ENCODE results near the gene CPE. TPM values are rescaled to one million over a fixed set of nuclear protein-coding genes. Genes with fewer than 3 reads are reported as not detected.

Gene CPE
- total RNA-seq, 1 experiment from 2014 or later: 29.3 TPM

DNA sequence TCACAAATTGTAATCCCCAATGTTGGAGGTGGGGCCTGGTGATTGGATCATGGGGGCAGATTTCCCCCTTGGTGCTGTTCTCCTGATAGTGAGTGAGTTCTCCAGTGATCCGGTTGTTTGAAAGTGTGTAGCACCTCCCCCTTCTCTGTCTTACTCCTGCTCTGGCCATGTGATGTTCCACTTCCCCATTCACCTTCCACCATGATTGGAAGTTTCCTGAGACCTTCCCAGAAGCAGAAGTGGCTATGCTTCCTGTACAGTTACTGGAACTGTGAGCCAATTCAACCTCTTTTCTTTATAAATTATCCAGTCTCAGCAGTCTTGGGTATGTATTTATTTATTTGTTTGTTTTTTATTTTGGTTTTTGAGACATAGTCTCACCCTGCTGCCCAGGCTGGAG, 143.2 kb downstream of the CPE start:
- DNase-seq (ENCODE audit: low read depth, low spot score): no peak
- Histone ChIP-seq H3K9ac (ENCODE audit: low read length) (no peak overlapping the region), H3K27ac (ENCODE audit: low read depth, low read length) (no peak overlapping the region), H3K4me2 (ENCODE audit: low read length) (no peak overlapping the region), H3K4me3 (replicated peaks in 1 of 2; ENCODE audit: low read depth in 1 of 2, low read length in 2 of 2) (no peak overlapping the region), H3K79me2 (ENCODE audit: insufficient read depth, low read length) (no peaks in the 10 kb centered on the region), H3K9me2 (ENCODE audit: insufficient read depth) (no peaks in the 10 kb centered on the region), H3K4me1 (ENCODE audit: control insufficient read depth in 1 of 2, insufficient read depth in 2 of 2, low read length in 2 of 2) (no peaks in the 10 kb centered on the region), H3K27me3 (ENCODE audit: insufficient read depth, low read length) (no peaks in the 10 kb centered on the region), H2AFZ (ENCODE audit: low read depth, low read length, poor library complexity, severe bottlenecking) (no peak overlapping the region), H3K36me3 (ENCODE audit: control insufficient read depth in 1 of 2, insufficient read depth in 2 of 2, low read length in 2 of 2) (no peaks in the 10 kb centered on the region), H3K9me3 (ENCODE audit: control insufficient read depth in 1 of 2, insufficient read depth in 1 of 2, low read depth in 1 of 2, low read length in 2 of 2) (no peaks in the 10 kb centered on the region), H4K20me1 (ENCODE audit: insufficient read depth) (no peaks in the 10 kb centered on the region)
- intact Hi-C loops (cut with micrococcal nuclease): no loop called here
- ChIA-PET RAD21 (ENCODE audit: low non-redundant PET in 1 of 2, low total read pairs in 2 of 2, uncharacterized antibody in 2 of 2, unreplicated experiment in 2 of 2) (no interaction called here), CTCF (no interaction called here), POLR2A (no interaction called here)
- no peak for ATAC-seq
- TF ChIP-seq POLR2AphosphoS5 (IDR thresholded peaks at IDR 0.05; ENCODE audit: low read depth, low read length) (no peak), CBX3 (IDR thresholded peaks at IDR 0.05; ENCODE audit: low read depth) (no peak), ZNF274 (IDR thresholded peaks at IDR 0.05; ENCODE audit: low read depth, low read length) (no peak), SIN3A (IDR thresholded peaks at IDR 0.05; ENCODE audit: low read depth) (no peak), POLR2A (IDR thresholded peaks at IDR 0.05; ENCODE audit: borderline replicate concordance, extremely low read depth, insufficient read depth, insufficient read length) (no peak), SP1 (IDR thresholded peaks at IDR 0.05; ENCODE audit: low read depth) (no peak), ZFX (IDR thresholded peaks at IDR 0.05) (no peak), TCF7L2 (IDR thresholded peaks at IDR 0.05; ENCODE audit: borderline replicate concordance, extremely low read depth, insufficient read depth, insufficient read length) (no peak), EGR1 (IDR thresholded peaks at IDR 0.05; ENCODE audit: low read depth) (no peak), ELF1 (IDR thresholded peaks at IDR 0.05; ENCODE audit: borderline replicate concordance, low read depth) (no peak)
- TF ChIP-seq, protein P1, sequence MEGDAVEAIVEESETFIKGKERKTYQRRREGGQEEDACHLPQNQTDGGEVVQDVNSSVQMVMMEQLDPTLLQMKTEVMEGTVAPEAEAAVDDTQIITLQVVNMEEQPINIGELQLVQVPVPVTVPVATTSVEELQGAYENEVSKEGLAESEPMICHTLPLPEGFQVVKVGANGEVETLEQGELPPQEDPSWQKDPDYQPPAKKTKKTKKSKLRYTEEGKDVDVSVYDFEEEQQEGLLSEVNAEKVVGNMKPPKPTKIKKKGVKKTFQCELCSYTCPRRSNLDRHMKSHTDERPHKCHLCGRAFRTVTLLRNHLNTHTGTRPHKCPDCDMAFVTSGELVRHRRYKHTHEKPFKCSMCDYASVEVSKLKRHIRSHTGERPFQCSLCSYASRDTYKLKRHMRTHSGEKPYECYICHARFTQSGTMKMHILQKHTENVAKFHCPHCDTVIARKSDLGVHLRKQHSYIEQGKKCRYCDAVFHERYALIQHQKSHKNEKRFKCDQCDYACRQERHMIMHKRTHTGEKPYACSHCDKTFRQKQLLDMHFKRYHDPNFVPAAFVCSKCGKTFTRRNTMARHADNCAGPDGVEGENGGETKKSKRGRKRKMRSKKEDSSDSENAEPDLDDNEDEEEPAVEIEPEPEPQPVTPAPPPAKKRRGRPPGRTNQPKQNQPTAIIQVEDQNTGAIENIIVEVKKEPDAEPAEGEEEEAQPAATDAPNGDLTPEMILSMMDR (IDR thresholded peaks at IDR 0.05 in 2 of 3, conservative IDR thresholded peaks at IDR 0.05 in 1 of 3; ENCODE audit: borderline replicate concordance in 1 of 3, insufficient read depth in 1 of 3, low read depth in 2 of 3, low read length in 2 of 3): no peak
- TF ChIP-seq, protein P2, sequence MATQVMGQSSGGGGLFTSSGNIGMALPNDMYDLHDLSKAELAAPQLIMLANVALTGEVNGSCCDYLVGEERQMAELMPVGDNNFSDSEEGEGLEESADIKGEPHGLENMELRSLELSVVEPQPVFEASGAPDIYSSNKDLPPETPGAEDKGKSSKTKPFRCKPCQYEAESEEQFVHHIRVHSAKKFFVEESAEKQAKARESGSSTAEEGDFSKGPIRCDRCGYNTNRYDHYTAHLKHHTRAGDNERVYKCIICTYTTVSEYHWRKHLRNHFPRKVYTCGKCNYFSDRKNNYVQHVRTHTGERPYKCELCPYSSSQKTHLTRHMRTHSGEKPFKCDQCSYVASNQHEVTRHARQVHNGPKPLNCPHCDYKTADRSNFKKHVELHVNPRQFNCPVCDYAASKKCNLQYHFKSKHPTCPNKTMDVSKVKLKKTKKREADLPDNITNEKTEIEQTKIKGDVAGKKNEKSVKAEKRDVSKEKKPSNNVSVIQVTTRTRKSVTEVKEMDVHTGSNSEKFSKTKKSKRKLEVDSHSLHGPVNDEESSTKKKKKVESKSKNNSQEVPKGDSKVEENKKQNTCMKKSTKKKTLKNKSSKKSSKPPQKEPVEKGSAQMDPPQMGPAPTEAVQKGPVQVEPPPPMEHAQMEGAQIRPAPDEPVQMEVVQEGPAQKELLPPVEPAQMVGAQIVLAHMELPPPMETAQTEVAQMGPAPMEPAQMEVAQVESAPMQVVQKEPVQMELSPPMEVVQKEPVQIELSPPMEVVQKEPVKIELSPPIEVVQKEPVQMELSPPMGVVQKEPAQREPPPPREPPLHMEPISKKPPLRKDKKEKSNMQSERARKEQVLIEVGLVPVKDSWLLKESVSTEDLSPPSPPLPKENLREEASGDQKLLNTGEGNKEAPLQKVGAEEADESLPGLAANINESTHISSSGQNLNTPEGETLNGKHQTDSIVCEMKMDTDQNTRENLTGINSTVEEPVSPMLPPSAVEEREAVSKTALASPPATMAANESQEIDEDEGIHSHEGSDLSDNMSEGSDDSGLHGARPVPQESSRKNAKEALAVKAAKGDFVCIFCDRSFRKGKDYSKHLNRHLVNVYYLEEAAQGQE (IDR thresholded peaks at IDR 0.05; ENCODE audit: low read depth): no peak
- TF ChIP-seq, protein P3, sequence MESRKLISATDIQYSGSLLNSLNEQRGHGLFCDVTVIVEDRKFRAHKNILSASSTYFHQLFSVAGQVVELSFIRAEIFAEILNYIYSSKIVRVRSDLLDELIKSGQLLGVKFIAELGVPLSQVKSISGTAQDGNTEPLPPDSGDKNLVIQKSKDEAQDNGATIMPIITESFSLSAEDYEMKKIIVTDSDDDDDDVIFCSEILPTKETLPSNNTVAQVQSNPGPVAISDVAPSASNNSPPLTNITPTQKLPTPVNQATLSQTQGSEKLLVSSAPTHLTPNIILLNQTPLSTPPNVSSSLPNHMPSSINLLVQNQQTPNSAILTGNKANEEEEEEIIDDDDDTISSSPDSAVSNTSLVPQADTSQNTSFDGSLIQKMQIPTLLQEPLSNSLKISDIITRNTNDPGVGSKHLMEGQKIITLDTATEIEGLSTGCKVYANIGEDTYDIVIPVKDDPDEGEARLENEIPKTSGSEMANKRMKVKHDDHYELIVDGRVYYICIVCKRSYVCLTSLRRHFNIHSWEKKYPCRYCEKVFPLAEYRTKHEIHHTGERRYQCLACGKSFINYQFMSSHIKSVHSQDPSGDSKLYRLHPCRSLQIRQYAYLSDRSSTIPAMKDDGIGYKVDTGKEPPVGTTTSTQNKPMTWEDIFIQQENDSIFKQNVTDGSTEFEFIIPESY (IDR thresholded peaks at IDR 0.05; ENCODE audit: extremely low read depth, insufficient replicate concordance, low read length): no peak
- BruUV-seq (replicated peaks): no TSS peak

Data from HCT116 (cell line).